Peyer's patch (tissue), 4 donors: ENCODE measurements around the gene PDE4D.

Experiments used
- POLR2A ChIP-seq, 2 donors: fragments of 450-650 bp; IDR thresholded peaks; one replicate each; pipeline ENCODE4 v1.5.1; 2017; ENCODE audit warnings: antibody characterized with exemption in 2 of 2, mild to moderate bottlenecking in 2 of 2, moderate library complexity in 2 of 2
- TF ChIP-seq, protein P1 (sequence below), 6 experiments: fragments of 450-650 bp in 4 of 6; fragments of 200-600 bp in 2 of 6; sonication (generic) in 1 of 6; IDR thresholded peaks; one replicate each; pipeline ENCODE4 v1.5.1; 2017 to 2019; ENCODE audit warnings: antibody characterized with exemption in 6 of 6, mild to moderate bottlenecking in 3 of 6, moderate library complexity in 1 of 6

DNA sequence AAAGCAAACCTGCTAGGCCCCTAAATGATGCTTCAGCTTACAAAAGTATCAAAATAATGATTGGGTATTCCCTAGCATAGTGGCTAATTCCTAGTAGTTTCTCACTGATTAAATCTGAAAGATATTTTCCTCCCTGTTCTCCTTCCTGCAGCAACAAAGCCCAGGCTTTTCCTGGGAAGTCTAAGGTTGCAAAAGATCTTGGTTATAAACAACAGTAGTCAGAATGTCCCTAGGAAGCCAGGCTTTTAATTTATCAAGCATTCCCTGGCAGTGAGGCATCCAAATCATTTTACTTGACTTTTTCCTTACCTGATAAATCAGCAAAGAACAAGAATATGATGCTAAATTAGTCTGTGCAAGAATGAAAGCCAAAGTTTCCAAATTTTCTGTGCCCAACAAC, 272.0 kb downstream of the PDE4D start:
- TF ChIP-seq, protein P1, sequence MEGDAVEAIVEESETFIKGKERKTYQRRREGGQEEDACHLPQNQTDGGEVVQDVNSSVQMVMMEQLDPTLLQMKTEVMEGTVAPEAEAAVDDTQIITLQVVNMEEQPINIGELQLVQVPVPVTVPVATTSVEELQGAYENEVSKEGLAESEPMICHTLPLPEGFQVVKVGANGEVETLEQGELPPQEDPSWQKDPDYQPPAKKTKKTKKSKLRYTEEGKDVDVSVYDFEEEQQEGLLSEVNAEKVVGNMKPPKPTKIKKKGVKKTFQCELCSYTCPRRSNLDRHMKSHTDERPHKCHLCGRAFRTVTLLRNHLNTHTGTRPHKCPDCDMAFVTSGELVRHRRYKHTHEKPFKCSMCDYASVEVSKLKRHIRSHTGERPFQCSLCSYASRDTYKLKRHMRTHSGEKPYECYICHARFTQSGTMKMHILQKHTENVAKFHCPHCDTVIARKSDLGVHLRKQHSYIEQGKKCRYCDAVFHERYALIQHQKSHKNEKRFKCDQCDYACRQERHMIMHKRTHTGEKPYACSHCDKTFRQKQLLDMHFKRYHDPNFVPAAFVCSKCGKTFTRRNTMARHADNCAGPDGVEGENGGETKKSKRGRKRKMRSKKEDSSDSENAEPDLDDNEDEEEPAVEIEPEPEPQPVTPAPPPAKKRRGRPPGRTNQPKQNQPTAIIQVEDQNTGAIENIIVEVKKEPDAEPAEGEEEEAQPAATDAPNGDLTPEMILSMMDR (IDR thresholded peaks at IDR 0.05): no peak
- no peak for TF ChIP-seq POLR2A (IDR thresholded peaks at IDR 0.05)
